Neutrophil (primary cell): ENCODE measurements around the gene UCP2.

ENCODE experiments used
- H3K27ac ChIP-seq: fragments of 200-600 bp; sonication (generic); 2 replicates; pipeline ENCODE4 v1.5.1; 2016; ENCODE audit warnings: mild to moderate bottlenecking, moderate library complexity
- H3K27me3 ChIP-seq: fragments of 200-600 bp; sonication (generic); 2 replicates; pipeline ENCODE4 v1.6.0; 2016; ENCODE audit warnings: mild to moderate bottlenecking
- H3K36me3 ChIP-seq: fragments of 200-600 bp; sonication (generic); 2 replicates; pipeline ENCODE4 v1.5.1; 2017
- H3K4me1 ChIP-seq, 2 experiments: fragments of 200-600 bp in 1 of 2; sonication (generic) in 1 of 2; 1 replicate in 1 of 2; 2 replicates in 1 of 2; pipeline versions ENCODE4 v1.5.1 to v1.6.1; 2013 to 2016; ENCODE audit warnings: low read depth in 1 of 2, low read length in 1 of 2, mild to moderate bottlenecking in 1 of 2, moderate library complexity in 1 of 2; ENCODE audit not compliant: control insufficient read depth in 1 of 2, insufficient read depth in 1 of 2
- H3K4me3 ChIP-seq, 2 experiments: fragments of 200-600 bp in 1 of 2; sonication (generic) in 1 of 2; 1 replicate in 1 of 2; 2 replicates in 1 of 2; pipeline ENCODE4 v1.5.1; 2013 to 2016; ENCODE audit warnings: low read depth in 1 of 2, low read length in 1 of 2, mild to moderate bottlenecking in 1 of 2, moderate library complexity in 1 of 2
- H3K9me3 ChIP-seq: fragments of 200-600 bp; sonication (generic); 2 replicates; pipeline ENCODE4 v1.5.1; 2016
- CTCF ChIP-seq: fragments of 200-600 bp; sonication (generic); IDR thresholded peaks from 2 replicates; pipeline ENCODE4 v1.5.1; 2016; ENCODE audit warnings: antibody characterized with exemption

Gene UCP2

DNA sequence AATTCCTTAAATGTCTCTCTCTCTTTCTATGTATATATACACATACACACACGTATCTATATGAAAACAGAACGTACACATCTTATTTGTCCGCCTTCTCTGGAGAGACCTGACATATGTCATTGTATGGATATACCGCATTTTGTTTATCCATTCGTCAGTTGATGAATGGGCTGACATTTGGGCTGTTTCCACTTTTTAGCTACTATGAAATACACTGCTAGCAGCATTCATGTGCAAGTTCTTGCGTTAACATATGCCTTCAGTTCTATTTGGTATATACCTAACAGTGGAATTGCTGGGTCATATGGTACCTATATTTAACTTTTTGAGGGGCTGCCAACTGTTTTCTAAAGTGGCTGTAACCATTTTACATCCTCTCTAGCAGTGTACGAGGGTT lies 49.9 kb downstream of the UCP2 start:
- peaks cover 29% of the 10 kb centered on the region for H3K36me3 ChIP-seq
- H3K27me3 ChIP-seq: no peaks in the 10 kb centered on the region

DNA sequence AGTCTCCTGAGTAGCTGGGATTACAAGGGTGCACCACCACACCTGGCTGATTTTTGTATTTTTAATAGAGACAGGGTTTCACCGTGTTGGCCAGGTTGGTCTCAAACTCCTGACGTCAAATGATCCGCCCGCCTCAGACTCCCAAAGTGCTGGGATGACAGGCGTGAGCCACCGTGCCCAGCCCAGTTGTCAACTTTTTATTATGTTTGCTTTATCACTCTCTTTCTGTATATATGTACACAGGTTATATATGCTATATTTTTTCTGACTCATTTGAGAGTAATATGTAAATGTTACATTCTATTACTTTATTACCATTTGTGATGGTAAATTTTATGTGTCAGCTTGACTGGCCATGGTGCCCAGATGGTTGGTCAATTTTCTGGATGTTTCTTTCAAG lies 50.7 kb downstream of the UCP2 start:
- H3K4me1 ChIP-seq: no peaks in the 10 kb centered on the region
- no peak overlapping the region for H3K27ac ChIP-seq
- H3K36me3 ChIP-seq: peaks cover 37% of the 10 kb centered on the region
- no peak overlapping the region for H3K4me3 ChIP-seq
- no peak for TF ChIP-seq CTCF
- no peaks in the 10 kb centered on the region for H3K27me3 ChIP-seq
- no peaks in the 10 kb centered on the region for H3K9me3 ChIP-seq

More for the DNA sequence above, 49.9 kb downstream of the UCP2 start:
- Histone ChIP-seq H3K9me3 (no peaks in the 10 kb centered on the region), H3K4me3 (no peak overlapping the region), H3K27ac (no peak overlapping the region), H3K4me1 (no peaks in the 10 kb centered on the region)
- no peak for TF ChIP-seq CTCF

GRCh38 chr11:73931039-73931645 lies 51.5 kb downstream of the UCP2 start:
- Histone ChIP-seq H3K4me1 (no peaks in the 10 kb centered on the region), H3K4me3 (no peak overlapping the region), H3K36me3 (peaks cover 43% of the 10 kb centered on the region), H3K27ac (no peak overlapping the region), H3K9me3 (no peaks in the 10 kb centered on the region), H3K27me3 (no peaks in the 10 kb centered on the region)
- TF ChIP-seq CTCF: no peak

GRCh38 chr11:73929388-73929787 lies 53.3 kb downstream of the UCP2 start:
- no peak for TF ChIP-seq CTCF
- Histone ChIP-seq H3K27me3 (no peaks in the 10 kb centered on the region), H3K9me3 (no peaks in the 10 kb centered on the region), H3K4me3 (no peak overlapping the region), H3K27ac (no peak overlapping the region), H3K4me1 (no peaks in the 10 kb centered on the region), H3K36me3 (peaks cover 50% of the 10 kb centered on the region)
